ENCODE results near the gene LRRC26.
A peak's percentile ranks its signal among the peaks of the same experiment; 100 is the strongest.

The LRRC26 gene

GRCh38 chr9:137157618-137158415, 12.0 kb downstream of the LRRC26 start:
- TF ChIP-seq FOXP2 (optimal IDR thresholded peaks at IDR 0.05; ENCODE audit: control extremely low read depth, extremely low read length, insufficient read depth) (no peak), EZH2 (IDR thresholded peaks at IDR 0.05) (no peak), POLR2AphosphoS5 (IDR thresholded peaks at IDR 0.05; ENCODE audit: borderline replicate concordance, low read depth, low read length) (no peak)
- Histone ChIP-seq H3K9ac (ENCODE audit: insufficient read length) (no peak overlapping the region), H3K4me3 (no peak overlapping the region), H3K9me3 (ENCODE audit: low read depth, low read length) (no peaks in the 10 kb centered on the region), H3K36me3 (ENCODE audit: insufficient read depth, low read length) (no peaks in the 10 kb centered on the region), H3K27ac (no peak overlapping the region)
- DNase-seq (ENCODE audit: low read depth, low spot score): no peak

GRCh38 chr9:137156567-137157375, 13.1 kb downstream of the LRRC26 start:
- Histone ChIP-seq H3K9me3 (ENCODE audit: low read depth, low read length) (no peaks in the 10 kb centered on the region), H3K36me3 (ENCODE audit: insufficient read depth, low read length) (no peaks in the 10 kb centered on the region), H3K27ac (no peak overlapping the region), H3K4me3 (peak overlapping the region; percentile 62), H3K9ac (ENCODE audit: insufficient read length) (no peak overlapping the region)
- TF ChIP-seq POLR2AphosphoS5 (IDR thresholded peaks at IDR 0.05; ENCODE audit: borderline replicate concordance, low read depth, low read length) (no peak), EZH2 (IDR thresholded peaks at IDR 0.05) (no peak), FOXP2 (optimal IDR thresholded peaks at IDR 0.05; ENCODE audit: control extremely low read depth, extremely low read length, insufficient read depth) (no peak)
- DNase-seq (ENCODE audit: low read depth, low spot score): peak; percentile 37

GRCh38 chr9:137152844-137153405, 16.9 kb downstream of the LRRC26 start:
- H3K9me3 ChIP-seq (ENCODE audit: low read depth, low read length): no peaks in the 10 kb centered on the region

GRCh38 chr9:137150617-137151457, 19.0 kb downstream of the LRRC26 start:
- H3K36me3 ChIP-seq (ENCODE audit: insufficient read depth, low read length): no peaks in the 10 kb centered on the region
- H3K4me3 ChIP-seq: no peak overlapping the region
- H3K9me3 ChIP-seq (ENCODE audit: low read depth, low read length): no peaks in the 10 kb centered on the region
- TF ChIP-seq FOXP2 (optimal IDR thresholded peaks at IDR 0.05; ENCODE audit: control extremely low read depth, extremely low read length, insufficient read depth) (no peak), EZH2 (IDR thresholded peaks at IDR 0.05) (no peak), POLR2AphosphoS5 (IDR thresholded peaks at IDR 0.05; ENCODE audit: borderline replicate concordance, low read depth, low read length) (no peak)
- H3K27ac ChIP-seq: peak overlapping the region; percentile 54; the same call in 1 of the 2 replicates
- H3K9ac ChIP-seq (ENCODE audit: insufficient read length): no peak overlapping the region
- peak; percentile 28 for DNase-seq (ENCODE audit: low read depth, low spot score)

More at GRCh38 chr9:137152844-137153405, 16.9 kb downstream of the LRRC26 start:
- no peak for TF ChIP-seq EZH2 (IDR thresholded peaks at IDR 0.05)
- no peak for TF ChIP-seq FOXP2 (optimal IDR thresholded peaks at IDR 0.05; ENCODE audit: control extremely low read depth, extremely low read length, insufficient read depth)
- no peak for TF ChIP-seq POLR2AphosphoS5 (IDR thresholded peaks at IDR 0.05; ENCODE audit: borderline replicate concordance, low read depth, low read length)
- no peak overlapping the region for H3K27ac ChIP-seq
- no peak overlapping the region for H3K4me3 ChIP-seq
- H3K36me3 ChIP-seq (ENCODE audit: insufficient read depth, low read length): no peaks in the 10 kb centered on the region
- H3K9ac ChIP-seq (ENCODE audit: insufficient read length): no peak overlapping the region
- no peak for DNase-seq (ENCODE audit: low read depth, low spot score)

- TF ChIP-seq POLR2AphosphoS5 (IDR thresholded peaks at IDR 0.05; ENCODE audit: borderline replicate concordance, low read depth, low read length): no peak
- no peak for TF ChIP-seq FOXP2 (optimal IDR thresholded peaks at IDR 0.05; ENCODE audit: control extremely low read depth, extremely low read length, insufficient read depth)
- no peak for TF ChIP-seq EZH2 (IDR thresholded peaks at IDR 0.05)
- peak; percentile 47 for DNase-seq (ENCODE audit: low read depth, low spot score)
- peak overlapping the region; percentile 47 for H3K4me3 ChIP-seq
- H3K36me3 ChIP-seq (ENCODE audit: insufficient read depth, low read length): no peaks in the 10 kb centered on the region
- no peak overlapping the region for H3K9ac ChIP-seq (ENCODE audit: insufficient read length)
- no peaks in the 10 kb centered on the region for H3K9me3 ChIP-seq (ENCODE audit: low read depth, low read length)
- peak overlapping the region; percentile 46; the same call in 1 of the 2 replicates for H3K27ac ChIP-seq
Measured at GRCh38 chr9:137149942-137150616, 19.8 kb downstream of the LRRC26 start.

- Histone ChIP-seq H3K36me3 (ENCODE audit: insufficient read depth, low read length) (no peaks in the 10 kb centered on the region), H3K27ac (no peak overlapping the region), H3K9me3 (ENCODE audit: low read depth, low read length) (no peaks in the 10 kb centered on the region), H3K9ac (ENCODE audit: insufficient read length) (no peak overlapping the region), H3K4me3 (no peak overlapping the region)
- TF ChIP-seq POLR2AphosphoS5 (IDR thresholded peaks at IDR 0.05; ENCODE audit: borderline replicate concordance, low read depth, low read length) (no peak), FOXP2 (optimal IDR thresholded peaks at IDR 0.05; ENCODE audit: control extremely low read depth, extremely low read length, insufficient read depth) (no peak), EZH2 (IDR thresholded peaks at IDR 0.05) (no peak)
- DNase-seq (ENCODE audit: low read depth, low spot score): no peak
Measured at GRCh38 chr9:137149363-137149762, 20.5 kb downstream of the LRRC26 start.

- Histone ChIP-seq H3K9me3 (ENCODE audit: low read depth, low read length) (no peaks in the 10 kb centered on the region), H3K36me3 (ENCODE audit: insufficient read depth, low read length) (no peaks in the 10 kb centered on the region), H3K9ac (ENCODE audit: insufficient read length) (no peak overlapping the region), H3K4me3 (no peak overlapping the region), H3K27ac (no peak overlapping the region)
- TF ChIP-seq EZH2 (IDR thresholded peaks at IDR 0.05) (no peak), POLR2AphosphoS5 (IDR thresholded peaks at IDR 0.05; ENCODE audit: borderline replicate concordance, low read depth, low read length) (no peak), FOXP2 (optimal IDR thresholded peaks at IDR 0.05; ENCODE audit: control extremely low read depth, extremely low read length, insufficient read depth) (no peak)
- no peak for DNase-seq (ENCODE audit: low read depth, low spot score)
Measured at GRCh38 chr9:137148661-137149060, 21.2 kb downstream of the LRRC26 start.

Data from SK-N-MC (cell line).